Measurements from ENCODE around the gene LTBP4. TPM values are rescaled to one million over a fixed set of nuclear protein-coding genes. Genes with fewer than 3 reads are reported as not detected.
A peak's percentile ranks its signal among the peaks of the same experiment; 100 is the strongest.

LTBP4 gene
- total and polyA plus RNA-seq, 12 donors: 114 to 263 (median 234) TPM

- WGBS, 2 donors: 98 to 99% methylated on average over 13 of the region's 13 CpGs
- DNase-seq (no peak), ATAC-seq (no peak)
- peak overlapping the region in 1 of 10 donors; percentile 79 for H3K27ac ChIP-seq
- intact Hi-C loops (cut with DNase I): no loop called here
- TF ChIP-seq CTCF (IDR thresholded peaks at IDR 0.05): no peak
- peaks cover 0 to 73% (median 16%) of the 10 kb centered on the region in 9 donors for H3K36me3 ChIP-seq
- H3K27me3 ChIP-seq: no peaks in the 10 kb centered on the region
- H3K9me3 ChIP-seq: no peaks in the 10 kb centered on the region
- H3K4me1 ChIP-seq: peaks cover 0 to 45% (median 13%) of the 10 kb centered on the region in 9 donors
- H3K4me3 ChIP-seq: peak overlapping the region in 1 of 10 donors; percentile 5
These were observed 20.6 kb upstream of the LTBP4 start for GRCh38 chr19:40580619-40581018.

DNA sequence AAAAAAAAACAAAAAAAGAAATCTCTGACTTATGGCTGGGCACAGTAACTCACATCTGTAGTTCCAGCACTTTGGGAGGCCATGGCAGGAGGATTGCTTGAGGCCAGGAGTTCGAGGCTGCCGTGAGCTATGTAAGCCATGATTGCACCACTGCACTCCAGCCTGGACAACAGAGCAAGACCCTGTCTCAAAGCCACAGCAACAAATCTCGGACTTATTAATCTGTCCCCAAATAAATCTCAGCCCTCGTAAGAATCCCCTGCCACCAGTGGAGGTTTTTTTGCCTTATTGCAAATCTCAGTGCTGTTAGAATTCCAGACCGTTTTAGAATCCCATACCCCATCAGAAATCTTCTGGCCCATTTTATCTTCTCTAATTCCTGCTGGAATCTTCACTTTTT lies 19.6 kb upstream of the LTBP4 start:
- no peak for DNase-seq

DNA sequence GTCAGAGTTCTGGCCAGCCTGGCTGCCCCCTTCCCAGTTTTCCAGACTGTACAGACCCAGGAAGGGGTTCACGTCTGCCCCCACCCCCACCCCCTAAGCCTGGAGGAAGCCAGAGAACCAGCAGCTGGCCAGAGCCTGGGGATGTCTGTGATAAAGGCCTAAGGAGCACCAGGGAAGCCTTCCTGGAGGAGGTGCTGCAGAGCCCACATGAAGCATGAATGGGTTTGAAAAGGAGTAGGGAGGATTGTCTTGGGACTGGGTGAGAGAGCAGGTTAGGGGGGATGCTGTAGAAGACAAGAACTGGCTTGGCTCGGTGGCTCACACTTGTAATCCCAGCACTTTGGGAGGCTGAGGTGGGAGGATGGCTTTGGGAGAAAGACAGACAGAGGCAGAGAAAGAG lies 18.7 kb upstream of the LTBP4 start:
- 94% methylated on average over 2 of the region's 2 CpGs for WGBS, 2 donors
- DNase-seq (no peak), ATAC-seq (no peak)
- H3K27ac ChIP-seq: no peak overlapping the region
- no peaks in the 10 kb centered on the region for H3K9me3 ChIP-seq
- no peak overlapping the region for H3K4me3 ChIP-seq
- no peaks in the 10 kb centered on the region for H3K27me3 ChIP-seq
- peaks cover 0 to 90% (median 16%) of the 10 kb centered on the region in 9 donors for H3K36me3 ChIP-seq
- TF ChIP-seq CTCF (IDR thresholded peaks at IDR 0.05): no peak
- H3K4me1 ChIP-seq: peaks cover 0 to 37% (median 2%) of the 10 kb centered on the region in 9 donors
- intact Hi-C loops (cut with DNase I): no loop called here

More for the DNA sequence above, 19.6 kb upstream of the LTBP4 start:
- no peak for TF ChIP-seq CTCF (IDR thresholded peaks at IDR 0.05)
- intact Hi-C loops (cut with DNase I): no loop called here
- no peak for ATAC-seq
- H3K9me3 ChIP-seq: no peaks in the 10 kb centered on the region
- peaks cover 0 to 40% (median 7%) of the 10 kb centered on the region in 9 donors for H3K4me1 ChIP-seq
- no peak overlapping the region for H3K27ac ChIP-seq
- WGBS, 2 donors: 96 to 98% methylated on average over 5 of the region's 5 CpGs
- peaks cover 0 to 81% (median 16%) of the 10 kb centered on the region in 9 donors for H3K36me3 ChIP-seq
- H3K27me3 ChIP-seq: no peaks in the 10 kb centered on the region
- no peak overlapping the region for H3K4me3 ChIP-seq

- DNase-seq (no peak), ATAC-seq (peak in 1 of 8 donors; percentile 7)
- H3K27me3 ChIP-seq: no peaks in the 10 kb centered on the region
- intact Hi-C loops (cut with DNase I): no loop called here
- WGBS, 2 donors: 89% methylated on average over 13 to 14 of the region's 14 CpGs
- H3K4me1 ChIP-seq: peaks cover 0 to 31% (median 0%) of the 10 kb centered on the region in 9 donors
- no peak overlapping the region for H3K4me3 ChIP-seq
- H3K36me3 ChIP-seq: peaks cover 0 to 94% (median 16%) of the 10 kb centered on the region in 9 donors
- TF ChIP-seq CTCF (IDR thresholded peaks at IDR 0.05): no peak
- no peaks in the 10 kb centered on the region for H3K9me3 ChIP-seq
- H3K27ac ChIP-seq: no peak overlapping the region
These were observed 17.9 kb upstream of the LTBP4 start for GRCh38 chr19:40583283-40583682.

Measured in heart right ventricle (tissue), 16 donors.